GM23248 (cell line): ENCODE results near the gene CFAP299.

Source experiments
- EZH2 ChIP-seq: fragments of 200-600 bp; sonication (generic); IDR thresholded peaks from 2 replicates; pipeline ENCODE4 v1.6.1; 2018; ENCODE audit warnings: antibody characterized with exemption, mild to moderate bottlenecking; ENCODE audit not compliant: insufficient read depth, poor library complexity, severe bottlenecking
- EZH2phosphoT487 ChIP-seq: fragments of 200-600 bp; sonication (generic); IDR thresholded peaks from 2 replicates; pipeline ENCODE4 v1.6.1; 2018; ENCODE audit warnings: antibody characterized with exemption, moderate library complexity, mild to moderate bottlenecking, low read depth; ENCODE audit not compliant: insufficient read depth

GRCh38 chr4:80515496-80515895, 180.0 kb downstream of the CFAP299 start:
- TF ChIP-seq EZH2phosphoT487: no peak
- no peak for TF ChIP-seq EZH2
